ENCODE results near the gene GRIK2. TPM values are rescaled to one million over a fixed set of nuclear protein-coding genes. Genes with fewer than 3 reads are reported as not detected.

The GRIK2 gene
- total and polyA plus RNA-seq, 2 of the 4 experiments (the other 2 are of a cell fraction) = 8.2 to 15.2 TPM

DNA sequence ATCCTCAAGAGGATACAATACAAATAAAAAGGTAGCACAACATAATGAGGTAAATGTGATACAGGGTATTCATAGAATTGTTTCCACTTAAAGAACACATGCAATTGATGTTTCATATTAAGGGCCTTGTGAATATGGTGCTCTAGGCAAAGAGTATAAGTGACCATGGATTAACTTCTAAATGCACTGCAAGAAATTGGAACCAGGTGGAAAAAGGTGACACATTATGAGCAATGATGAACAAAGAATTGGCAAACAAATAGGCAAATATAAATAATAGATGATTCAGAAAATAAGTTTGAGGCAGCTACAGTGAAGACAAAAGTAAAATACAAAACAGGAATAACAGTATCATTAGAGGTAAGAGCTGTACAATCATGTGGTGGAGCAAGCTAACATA lies 192.0 kb downstream of the GRIK2 start:
- H2BK5ac ChIP-seq (ENCODE audit: low read depth, low read length, poor library complexity, severe bottlenecking) = no peak overlapping the region
- intact Hi-C loops (cut with micrococcal nuclease) = no loop called here
- no peaks in the 10 kb centered on the region for H3K27me3 ChIP-seq (ENCODE audit: control insufficient read depth, insufficient read depth, low read length)
- H4K5ac ChIP-seq (ENCODE audit: low read depth, low read length) = no peak overlapping the region
- no peak overlapping the region for H2BK120ac ChIP-seq (ENCODE audit: low read depth, low read length)
- ChIA-PET POLR2A (ENCODE audit: unreplicated experiment) (no interaction called here), CTCF (interaction anchor here (0.6 kb wide), 1 partner anchor 818 kb away, joined by 4 read pairs; no protein-coding TSS in a partner anchor)
- H3K4ac ChIP-seq (ENCODE audit: low read depth, low read length) = no peak overlapping the region
- no peak overlapping the region for H3K14ac ChIP-seq (replicated peaks; ENCODE audit: low read depth, low read length)
- no peak overlapping the region for H3K18ac ChIP-seq (ENCODE audit: low read depth, low read length)
- dilution Hi-C loops (cut with HindIII; ENCODE audit: low sequenced_read_pairs, unreplicated experiment) = no loop called here
- no peak overlapping the region for H2AK9ac ChIP-seq (replicated peaks; ENCODE audit: low read depth, low read length, poor library complexity)
- no peaks in the 10 kb centered on the region for H3K79me1 ChIP-seq (ENCODE audit: low read depth in 1 of 2, low read length in 2 of 2)
- H4K20me1 ChIP-seq (ENCODE audit: insufficient read depth, low read length) = no peaks in the 10 kb centered on the region
- no peak overlapping the region for H3K56ac ChIP-seq (ENCODE audit: extremely low read depth, insufficient read depth, low read length)
- TF ChIP-seq, protein P1, sequence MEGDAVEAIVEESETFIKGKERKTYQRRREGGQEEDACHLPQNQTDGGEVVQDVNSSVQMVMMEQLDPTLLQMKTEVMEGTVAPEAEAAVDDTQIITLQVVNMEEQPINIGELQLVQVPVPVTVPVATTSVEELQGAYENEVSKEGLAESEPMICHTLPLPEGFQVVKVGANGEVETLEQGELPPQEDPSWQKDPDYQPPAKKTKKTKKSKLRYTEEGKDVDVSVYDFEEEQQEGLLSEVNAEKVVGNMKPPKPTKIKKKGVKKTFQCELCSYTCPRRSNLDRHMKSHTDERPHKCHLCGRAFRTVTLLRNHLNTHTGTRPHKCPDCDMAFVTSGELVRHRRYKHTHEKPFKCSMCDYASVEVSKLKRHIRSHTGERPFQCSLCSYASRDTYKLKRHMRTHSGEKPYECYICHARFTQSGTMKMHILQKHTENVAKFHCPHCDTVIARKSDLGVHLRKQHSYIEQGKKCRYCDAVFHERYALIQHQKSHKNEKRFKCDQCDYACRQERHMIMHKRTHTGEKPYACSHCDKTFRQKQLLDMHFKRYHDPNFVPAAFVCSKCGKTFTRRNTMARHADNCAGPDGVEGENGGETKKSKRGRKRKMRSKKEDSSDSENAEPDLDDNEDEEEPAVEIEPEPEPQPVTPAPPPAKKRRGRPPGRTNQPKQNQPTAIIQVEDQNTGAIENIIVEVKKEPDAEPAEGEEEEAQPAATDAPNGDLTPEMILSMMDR (conservative IDR thresholded peaks at IDR 0.05; ENCODE audit: low read depth, low read length) = no peak
- no peak for TF ChIP-seq NFE2L2 (IDR thresholded peaks at IDR 0.05; ENCODE audit: low read depth, low read length)
- TF ChIP-seq MXI1 (IDR thresholded peaks at IDR 0.05; ENCODE audit: borderline replicate concordance, low read depth, low read length) = no peak
- no peak for TF ChIP-seq MAFK (IDR thresholded peaks at IDR 0.05; ENCODE audit: low read depth, low read length)
- TF ChIP-seq MAZ (IDR thresholded peaks at IDR 0.05; ENCODE audit: borderline replicate concordance, low read depth, low read length) = no peak
- no peak for TF ChIP-seq FOS (IDR thresholded peaks at IDR 0.05; ENCODE audit: low read depth, low read length)
- TF ChIP-seq CHD1 (IDR thresholded peaks at IDR 0.05; ENCODE audit: low read depth, low read length) = no peak
- no peaks in the 10 kb centered on the region for H3K9me3 ChIP-seq (ENCODE audit: control insufficient read depth, insufficient read depth, low read length)
- in situ Hi-C loops (cut with MboI; ENCODE audit: low sequenced_read_pairs) = no loop called here
- H2AFZ ChIP-seq (replicated peaks; ENCODE audit: low read length, poor library complexity) = no peak overlapping the region
- H3K9me1 ChIP-seq (ENCODE audit: insufficient read depth, low read length) = no peaks in the 10 kb centered on the region
- H3K23ac ChIP-seq (ENCODE audit: low read depth, low read length) = no peak overlapping the region
- H3K4me2 ChIP-seq (ENCODE audit: low read depth, low read length) = no peak overlapping the region
- ATAC-seq (ENCODE audit: low read depth) (no peak), DNase-seq (no peak)
- H2AK5ac ChIP-seq (ENCODE audit: low read depth, low read length) = no peak overlapping the region
- H2BK20ac ChIP-seq (ENCODE audit: low read depth, low read length) = no peak overlapping the region
- BruUV-seq (replicated peaks) = no TSS peak
- H3K4me1 ChIP-seq (ENCODE audit: control insufficient read depth, insufficient read depth, low read length) = no peaks in the 10 kb centered on the region
- H2BK15ac ChIP-seq (ENCODE audit: low read depth, low read length) = no peak overlapping the region
- no peak overlapping the region for H3K4me3 ChIP-seq (ENCODE audit: insufficient read depth, low read depth, low read length)
- H3K36me3 ChIP-seq (ENCODE audit: control insufficient read depth, insufficient read depth, low read length) = no peaks in the 10 kb centered on the region
- no peak overlapping the region for H3K27ac ChIP-seq (ENCODE audit: insufficient read depth, low read length)
- H3K9ac ChIP-seq (ENCODE audit: low read depth, low read length) = no peak overlapping the region
- H4K8ac ChIP-seq (ENCODE audit: low read depth in 2 of 2, low read length in 2 of 2) = no peak overlapping the region
- H4K91ac ChIP-seq (ENCODE audit: insufficient read depth, low read depth, low read length) = no peak overlapping the region

All from IMR-90 (cell line).